NCI-H2171 treated with DMSO at 0.1 percent for 48 hours (cell line): ENCODE data around the gene PPP6C.
A peak's percentile ranks its signal among the peaks of the same experiment; 100 is the strongest.
"Not testable (repeated sequence)": the region's sequence is repeated elsewhere in the genome, so short reads cannot be mapped to it uniquely, and the experiment has no call there.

Source experiments
- DNase-seq: peaks from one replicate; lab custom pipeline; 2025; lab: John Stamatoyannopoulos, UW

Gene PPP6C

DNA sequence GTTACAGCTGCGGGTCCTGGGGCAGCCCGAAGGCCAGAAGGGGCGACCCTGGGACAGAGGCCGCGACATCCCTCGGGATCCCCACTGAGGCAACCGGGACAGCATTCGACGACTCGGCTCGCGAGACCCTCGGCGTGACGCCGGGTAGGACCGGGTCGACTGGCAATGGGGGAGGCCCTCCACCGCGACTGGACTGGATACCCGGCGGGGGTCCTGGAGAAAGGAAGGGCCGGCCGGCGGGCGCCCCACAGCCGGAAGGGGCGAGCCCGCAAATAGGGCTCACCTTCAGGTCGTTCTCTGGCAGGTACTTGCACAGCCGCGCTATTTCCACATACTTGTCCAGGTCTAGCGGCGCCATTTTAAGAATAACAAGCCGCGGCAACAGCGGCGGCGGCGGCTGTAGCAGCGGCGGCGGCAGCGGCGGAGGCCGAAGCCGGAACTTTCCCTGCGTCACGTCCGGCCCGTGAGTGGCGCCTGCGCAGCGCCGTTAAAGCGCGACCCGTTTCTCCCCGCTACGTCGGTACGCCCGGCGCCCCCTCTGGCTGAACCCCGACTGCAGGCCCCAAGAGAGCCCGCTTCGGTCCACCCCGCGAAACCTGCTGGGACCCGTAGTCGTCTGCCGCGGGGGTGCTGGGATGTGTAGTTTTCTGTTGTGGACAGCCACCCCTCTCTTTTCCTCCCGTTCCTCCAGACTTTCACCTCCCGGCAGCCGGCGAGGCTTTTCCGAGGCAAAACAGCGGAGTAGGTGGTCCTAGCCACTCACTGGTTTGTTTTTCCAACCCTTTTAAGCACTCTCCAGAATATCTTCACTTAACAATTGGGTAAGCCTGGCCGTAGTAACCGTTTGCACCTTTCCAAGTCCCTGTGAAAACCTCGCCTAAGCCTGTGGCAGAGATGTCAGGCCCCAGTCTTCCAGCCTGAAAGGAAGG, at the start of gene PPP6C:
TSS of gene PPP6C (minus strand) at position 443 of the 929 bp plus-strand sequence. CDS start at position 358, 85 bp downstream.
- DNase-seq: peak; percentile 97

DNA sequence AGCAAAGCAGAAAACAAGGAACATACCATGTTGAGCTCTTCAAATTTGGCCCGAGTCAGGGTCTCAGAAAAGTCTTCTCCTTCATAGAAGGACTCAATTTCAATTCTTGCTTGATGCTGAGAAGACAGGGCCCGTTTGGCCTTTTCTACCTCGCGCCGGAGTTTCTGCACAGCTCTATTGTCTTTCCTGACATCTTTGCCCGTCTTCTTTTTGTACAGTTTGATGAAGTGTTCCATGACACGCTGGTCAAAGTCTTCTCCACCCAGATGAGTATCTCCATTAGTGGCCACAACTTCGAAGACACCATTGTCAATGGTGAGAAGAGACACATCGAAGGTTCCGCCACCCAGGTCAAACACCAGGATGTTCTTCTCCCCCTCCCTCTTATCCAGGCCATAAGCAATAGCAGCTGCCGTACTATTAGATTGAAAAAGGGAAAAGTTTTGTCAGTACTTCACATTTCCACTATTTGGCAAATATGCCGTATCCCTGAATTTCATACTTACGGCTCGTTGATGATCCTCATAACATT, 49.4 kb upstream of the PPP6C start:
- DNase-seq: no peak

DNA sequence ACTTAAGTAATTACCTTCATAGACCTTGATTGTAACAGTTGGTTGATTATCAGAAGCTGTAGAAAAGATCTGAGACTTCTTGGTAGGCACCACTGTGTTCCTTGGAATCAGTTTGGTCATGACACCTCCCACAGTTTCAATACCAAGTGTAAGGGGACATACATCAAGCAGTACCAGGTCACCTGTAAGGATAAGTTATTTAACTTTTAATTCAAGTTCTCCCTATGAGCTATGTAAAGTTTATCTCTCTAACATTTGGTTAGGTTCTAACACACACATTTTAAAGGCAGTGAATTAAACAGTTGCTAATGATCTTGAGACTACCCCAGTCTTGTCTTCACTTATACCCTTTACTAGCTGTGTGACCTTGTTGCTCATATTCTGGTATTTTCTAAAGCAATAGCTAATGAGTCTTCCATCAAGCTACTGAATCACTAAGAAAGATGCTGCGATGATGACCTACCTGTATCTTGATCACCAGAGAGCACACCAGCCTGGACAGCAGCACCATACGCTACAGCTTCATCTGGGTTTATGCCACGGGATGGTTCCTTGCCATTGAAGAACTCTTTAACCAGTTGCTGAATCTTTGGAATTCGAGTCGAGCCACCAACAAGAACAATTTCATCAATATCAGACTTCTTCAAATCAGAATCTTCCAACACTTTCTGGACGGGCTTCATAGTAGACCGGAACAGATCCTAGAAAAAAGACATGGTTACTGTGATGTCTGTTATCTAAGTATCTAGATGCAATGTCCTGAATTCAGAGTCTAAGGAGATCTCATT, 48.7 kb upstream of the PPP6C start:
- DNase-seq: no peak

DNA sequence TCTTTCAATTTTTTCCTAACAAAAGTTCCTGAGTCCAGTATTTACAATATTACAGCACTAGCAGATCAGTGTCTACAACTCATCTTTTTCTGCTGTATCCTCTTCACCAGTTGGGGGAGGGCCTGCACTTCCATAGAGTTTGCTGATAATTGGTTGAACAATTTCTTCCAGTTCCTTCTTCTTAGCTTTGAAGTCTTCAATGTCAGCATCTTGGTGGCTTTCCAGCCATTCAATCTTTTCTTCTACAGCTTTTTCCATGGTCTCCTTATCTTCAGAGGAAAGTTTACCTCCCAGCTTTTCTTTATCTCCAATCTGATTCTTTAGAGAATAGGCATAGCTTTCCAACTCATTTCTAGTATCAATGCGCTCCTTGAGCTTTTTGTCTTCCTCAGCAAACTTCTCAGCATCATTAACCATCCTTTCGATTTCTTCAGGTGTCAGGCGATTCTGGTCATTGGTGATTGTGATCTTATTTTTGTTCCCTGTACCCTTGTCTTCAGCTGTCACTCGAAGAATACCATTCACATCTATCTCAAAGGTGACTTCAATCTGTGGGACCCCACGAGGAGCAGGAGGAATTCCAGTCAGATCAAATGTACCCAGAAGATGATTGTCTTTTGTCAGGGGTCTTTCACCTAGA, 47.0 kb upstream of the PPP6C start:
- not testable (repeated sequence) for DNase-seq

DNA sequence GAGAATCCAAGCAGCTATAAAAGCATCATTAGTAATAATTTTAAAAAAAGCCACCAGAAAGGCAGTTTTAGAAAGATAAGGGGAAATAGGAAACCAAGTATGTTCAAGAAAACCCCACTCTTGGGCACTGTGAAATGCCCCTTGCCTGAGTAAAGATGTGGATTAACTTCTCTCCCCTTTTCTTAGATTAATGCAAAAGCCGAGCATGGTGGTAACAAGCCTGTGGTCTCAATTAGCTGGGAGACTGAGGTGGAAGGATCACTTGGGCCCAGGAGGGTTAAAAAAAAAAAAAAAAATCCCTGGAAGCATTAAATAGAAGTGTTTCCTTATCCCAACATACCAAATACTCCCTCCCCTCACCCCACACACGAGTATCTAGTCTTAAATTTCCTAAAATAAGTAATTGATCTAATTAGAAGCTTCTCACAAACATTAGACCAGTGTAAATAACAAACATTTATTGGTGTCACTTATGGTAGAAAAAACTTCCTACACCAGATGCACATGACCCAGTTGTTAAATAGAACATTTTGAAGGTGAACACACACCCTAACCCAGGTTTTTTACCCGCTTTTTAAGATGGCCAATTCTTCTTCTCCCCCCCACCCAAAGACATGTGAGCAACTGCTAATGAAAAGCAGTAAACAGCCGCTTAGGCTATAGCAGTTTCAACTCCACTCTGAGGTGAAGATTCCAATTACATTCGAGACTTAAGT, 46.4 kb upstream of the PPP6C start:
- DNase-seq: no peak

DNA sequence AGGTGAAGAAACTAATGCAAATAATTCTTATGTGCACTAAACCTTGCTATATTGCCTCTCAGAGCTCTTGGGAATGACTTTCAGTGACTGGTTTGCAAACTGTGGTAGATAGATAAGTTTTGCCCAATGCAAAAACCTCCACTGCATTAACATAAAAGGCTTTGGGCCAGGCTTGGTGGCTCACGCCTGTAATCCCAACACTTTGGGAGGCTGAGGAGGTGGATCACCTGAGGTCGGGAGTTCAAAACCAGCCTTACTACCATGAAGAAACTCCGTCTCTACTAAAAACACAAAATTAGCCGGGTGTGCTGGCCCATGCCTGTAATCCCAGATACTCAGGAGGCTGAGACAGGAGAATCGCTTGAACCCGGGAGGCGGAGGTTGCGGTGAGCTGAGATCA, 44.5 kb upstream of the PPP6C start:
- DNase-seq: not testable (repeated sequence)

DNA sequence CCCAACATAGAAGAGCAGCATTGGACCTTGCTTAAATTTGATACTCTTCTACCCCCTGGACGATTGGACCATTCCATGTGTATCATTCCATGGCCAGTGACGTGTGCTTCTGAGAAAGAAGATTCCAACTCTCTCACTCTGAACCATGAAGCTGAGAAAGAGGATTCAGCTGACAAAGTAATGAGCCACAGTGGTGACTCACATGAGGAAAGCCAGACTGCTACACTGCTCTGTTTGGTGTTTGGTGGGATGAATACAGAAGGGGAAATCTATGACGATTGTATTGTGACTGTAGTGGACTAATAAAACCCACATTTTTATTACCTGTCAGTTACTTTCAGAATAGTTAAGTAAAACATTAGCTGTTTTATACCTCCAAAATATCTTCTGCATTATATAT, 44.1 kb upstream of the PPP6C start:
- no peak for DNase-seq

DNA sequence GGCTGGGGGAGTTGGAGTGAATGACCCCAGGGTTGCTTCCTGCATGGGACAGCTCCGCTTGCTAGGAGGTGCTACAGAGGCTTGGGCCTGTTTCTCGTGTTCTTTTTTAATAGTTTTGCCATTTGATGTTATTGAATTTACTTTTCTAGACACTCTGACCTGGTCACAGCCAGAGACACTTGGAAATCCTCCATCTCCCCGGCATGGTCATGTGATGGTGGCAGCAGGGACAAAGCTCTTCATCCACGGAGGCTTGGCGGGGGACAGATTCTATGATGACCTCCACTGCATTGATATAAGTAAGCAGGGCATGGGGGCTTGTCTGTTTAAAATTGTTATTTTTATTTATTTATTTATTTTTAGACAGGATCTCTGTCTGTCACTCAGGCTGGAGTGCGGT, 38.2 kb upstream of the PPP6C start:
- no peak for DNase-seq

DNA sequence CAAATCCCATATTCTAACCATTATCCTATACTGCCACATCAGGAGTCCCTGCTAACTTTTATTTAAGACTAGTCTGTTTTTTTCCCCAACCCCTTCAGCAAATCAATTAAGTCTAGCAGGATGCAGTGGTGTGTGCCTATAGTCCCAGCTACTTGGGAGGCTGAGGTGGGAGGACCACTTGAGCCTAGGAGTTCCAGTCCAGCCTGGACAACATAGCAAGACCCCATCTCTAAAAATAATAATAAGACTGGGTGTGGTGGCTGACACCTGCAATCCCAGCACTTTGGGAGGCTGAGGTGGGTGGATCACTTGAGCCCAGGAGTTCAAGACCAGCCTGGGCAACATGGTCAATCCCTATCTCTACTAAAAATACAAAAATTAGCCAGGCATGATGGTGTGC, 35.3 kb upstream of the PPP6C start:
- not testable (repeated sequence) for DNase-seq

DNA sequence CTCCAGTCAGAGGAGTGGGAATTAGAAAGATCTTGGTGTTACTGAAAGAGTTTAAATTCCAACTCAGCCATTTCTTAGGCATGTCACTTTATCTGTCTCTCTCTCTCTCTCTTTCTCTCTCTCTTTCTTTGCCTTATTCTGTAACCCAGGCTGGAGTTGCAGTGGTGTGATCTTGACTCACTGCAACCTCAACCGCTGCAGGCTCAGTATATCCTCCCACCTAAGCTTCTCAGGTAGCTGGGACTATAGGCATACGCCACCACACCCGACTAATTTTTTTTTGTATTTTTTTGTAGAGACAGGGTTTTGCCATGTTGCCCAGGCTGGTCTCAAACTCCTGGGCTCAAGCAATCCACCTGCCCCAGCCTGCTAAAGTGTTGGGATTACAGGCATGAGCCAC, 29.0 kb upstream of the PPP6C start:
- no peak for DNase-seq

DNA sequence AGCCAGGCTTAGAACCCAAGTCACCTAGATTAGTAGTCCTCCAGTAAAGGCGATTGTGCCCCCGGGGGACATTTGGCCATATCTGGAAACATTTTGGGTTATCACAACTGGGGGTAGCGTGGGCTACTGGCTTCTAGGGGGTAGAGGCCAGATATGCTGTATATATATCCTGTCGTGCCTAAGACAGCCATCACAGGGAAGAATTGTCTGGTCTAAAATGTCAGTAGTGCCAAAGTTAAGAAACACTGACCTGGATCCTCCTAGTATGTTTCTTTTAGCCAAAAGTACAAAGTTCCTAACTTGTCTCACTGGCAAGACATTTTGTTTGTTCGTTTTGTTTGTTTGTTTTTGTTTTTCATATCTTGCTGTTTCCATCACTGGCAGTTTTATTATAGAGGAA, 24.6 kb upstream of the PPP6C start:
- DNase-seq: no peak

DNA sequence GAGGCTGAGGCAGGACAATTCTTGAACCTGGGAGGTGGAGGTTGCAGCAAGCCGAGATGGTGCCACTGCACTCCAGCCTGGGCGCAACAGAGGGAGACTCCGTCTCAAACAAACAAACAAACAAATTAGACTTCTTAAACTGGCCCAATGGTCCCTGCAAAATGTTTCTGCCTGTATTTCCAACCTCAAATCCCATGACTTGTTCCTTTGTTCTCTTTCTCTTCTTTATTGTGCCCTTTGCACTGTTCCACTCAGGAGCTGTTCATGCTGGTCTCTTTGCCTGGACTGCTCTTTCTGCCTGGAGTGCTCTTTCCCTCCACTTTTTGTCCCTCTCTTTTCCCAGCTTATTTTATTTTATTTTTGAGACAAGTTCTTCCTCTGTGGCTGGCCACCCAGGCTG, 14.9 kb upstream of the PPP6C start:
- no peak for DNase-seq

DNA sequence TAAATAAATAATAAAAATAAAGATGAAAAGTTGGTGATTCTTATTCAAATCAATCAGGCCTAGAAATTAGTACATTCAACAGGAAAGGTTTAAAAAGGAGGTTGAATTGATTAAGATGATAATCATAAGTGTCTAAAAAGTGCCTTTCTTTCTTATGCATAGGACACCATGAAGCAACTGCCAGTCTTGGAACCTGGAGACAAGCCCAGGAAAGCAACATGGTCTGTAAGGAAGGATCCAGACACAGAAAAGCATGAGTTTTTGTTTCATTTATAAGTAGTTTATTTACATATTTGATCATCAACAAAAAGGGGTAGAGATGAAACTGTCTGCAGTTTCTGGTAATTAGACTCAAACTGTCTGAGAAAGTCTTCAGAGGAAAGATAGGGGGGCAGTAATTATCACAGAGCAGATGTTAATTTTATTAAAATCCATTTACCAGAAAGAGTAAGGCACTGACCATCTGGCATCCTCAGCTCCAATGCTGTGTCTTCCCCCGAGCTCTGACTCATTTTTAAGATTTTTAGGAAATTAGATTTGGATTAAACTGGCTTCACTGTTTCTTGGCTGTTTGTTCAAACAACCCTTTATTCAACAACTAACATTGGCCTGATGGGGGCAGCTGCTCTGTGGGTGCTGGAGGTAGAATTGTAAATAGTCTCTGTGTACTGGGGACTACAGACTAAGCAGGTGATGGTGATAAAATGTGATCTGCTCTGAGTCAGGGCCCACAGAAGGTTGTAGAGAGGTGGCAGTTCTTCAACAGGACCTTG, 13.4 kb upstream of the PPP6C start:
- peak; percentile 73 for DNase-seq

DNA sequence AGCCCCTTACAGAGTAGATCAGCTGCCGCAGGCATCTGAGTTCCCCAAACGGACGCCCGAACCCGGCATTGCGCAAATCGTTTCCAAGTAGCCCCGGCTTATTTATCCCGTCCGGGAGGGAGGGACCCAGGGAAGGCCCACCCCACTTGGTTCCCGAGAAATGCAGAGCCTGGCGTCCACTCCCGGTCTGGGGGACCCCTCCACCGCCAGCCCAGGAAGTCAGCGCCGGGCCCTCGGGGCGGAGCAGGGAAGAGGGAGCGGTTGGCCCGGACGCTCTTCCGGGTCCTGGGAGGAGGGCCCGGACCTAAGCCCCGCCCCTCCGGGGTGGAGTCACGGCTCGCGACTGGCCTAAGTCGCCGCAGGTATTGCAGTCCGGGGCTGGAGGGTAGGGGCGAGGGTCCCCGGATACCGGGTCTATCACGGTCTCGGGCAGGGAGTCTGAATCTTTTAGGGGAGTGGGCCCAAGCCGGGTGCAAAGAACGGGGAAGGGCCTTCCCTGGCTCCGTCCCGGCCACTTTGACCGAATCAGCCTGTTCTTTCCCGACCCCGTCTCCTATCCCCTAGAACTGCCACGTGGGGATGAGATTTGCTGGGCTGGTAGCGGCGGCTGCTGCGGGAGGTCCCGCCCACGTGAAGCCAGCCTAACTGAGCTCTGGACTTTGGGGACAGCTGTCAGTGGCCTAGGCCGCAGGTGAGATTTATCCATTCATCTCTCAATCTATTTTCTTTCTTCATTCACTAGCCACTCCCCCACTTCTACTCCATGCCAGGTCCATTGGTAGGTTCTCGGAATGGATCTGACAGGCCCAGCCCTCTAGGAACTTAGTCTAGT, 10.8 kb upstream of the PPP6C start, which contains the start of gene RABEPK:
TSS of gene RABEPK (plus strand) at position 327 of the 832 bp plus-strand sequence. CDS start 2,472 bp downstream, outside the sequence.
- peak; percentile 91 for DNase-seq

DNA sequence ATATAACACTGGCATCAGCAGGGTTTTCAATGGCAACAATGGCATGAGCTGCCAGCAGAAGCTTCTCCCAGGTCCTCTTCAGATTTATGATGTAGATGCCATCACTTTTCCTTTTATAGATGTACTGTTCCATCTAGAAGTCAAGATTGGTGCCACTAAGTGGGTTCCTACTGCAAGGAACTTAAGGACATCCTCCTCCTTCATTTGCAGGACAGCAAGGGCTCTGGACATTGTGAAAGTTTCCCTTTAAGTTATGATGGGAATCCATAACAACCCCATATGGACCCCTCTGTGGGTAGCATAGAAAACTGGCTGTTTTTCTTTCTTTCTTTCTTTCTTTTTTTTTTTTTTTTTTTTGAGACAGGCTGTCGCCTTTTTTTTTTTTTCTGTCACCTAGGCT, 6.0 kb upstream of the PPP6C start:
- DNase-seq: not testable (repeated sequence)

DNA sequence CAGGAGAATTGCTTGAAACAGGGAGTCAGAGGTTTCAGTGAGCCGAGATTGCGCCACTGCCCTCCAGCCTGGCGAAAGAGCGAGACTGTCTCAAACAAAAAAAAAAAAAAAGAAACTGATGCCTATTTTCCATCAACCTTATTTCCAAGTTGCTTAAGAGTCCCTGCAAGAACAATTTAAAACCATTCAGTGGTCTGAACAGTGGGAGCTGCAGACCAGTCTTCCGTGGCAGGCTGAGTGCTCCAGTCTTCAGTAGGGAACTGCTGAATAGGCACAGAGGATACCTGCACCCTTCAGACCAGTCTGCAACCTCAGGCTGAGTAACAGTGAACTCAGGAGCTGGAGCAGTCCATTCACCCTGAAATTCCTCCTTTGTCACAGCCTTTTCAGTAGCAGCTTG, 4.9 kb upstream of the PPP6C start:
- DNase-seq: not testable (repeated sequence)

DNA sequence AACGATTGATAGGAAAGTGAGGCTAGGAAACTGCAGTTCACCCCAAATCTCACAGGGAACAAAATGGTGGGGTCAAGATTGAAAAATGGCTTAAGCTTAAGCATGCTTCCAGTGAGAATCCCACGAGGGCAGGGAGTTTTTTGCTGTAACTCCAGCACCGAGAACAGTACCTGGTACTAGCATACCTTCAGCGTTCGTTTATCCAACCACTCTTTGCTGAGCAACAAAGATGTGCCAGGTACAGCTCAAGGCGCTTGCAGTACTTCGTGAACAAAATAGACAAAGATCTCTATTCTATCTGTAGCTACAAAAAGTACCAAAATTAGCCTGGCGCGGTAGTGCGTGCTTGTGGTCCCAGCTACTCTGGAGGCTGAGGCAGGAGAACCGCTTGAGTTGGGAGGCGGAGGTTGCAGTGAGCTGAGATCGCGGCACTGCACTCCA, 778 bp upstream of the PPP6C start:
- DNase-seq: no peak

DNA sequence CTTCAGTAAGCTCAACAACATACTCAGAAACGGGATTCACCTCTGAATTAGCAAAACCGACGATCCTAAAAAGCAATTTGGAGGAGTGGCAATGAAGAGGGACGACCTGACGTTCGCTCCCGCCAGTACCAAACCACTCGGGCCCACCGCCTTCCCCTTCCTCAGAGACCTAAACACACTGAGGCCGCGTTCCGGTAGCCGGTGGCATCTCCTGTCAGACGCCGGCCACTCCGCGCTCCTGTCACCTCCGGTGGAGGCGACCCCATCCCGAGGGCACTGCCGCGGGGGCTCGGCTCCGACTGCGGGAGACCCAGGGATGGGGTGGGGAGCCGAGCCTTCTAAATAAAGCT, 617 bp downstream of the PPP6C start:
- no peak for DNase-seq

DNA sequence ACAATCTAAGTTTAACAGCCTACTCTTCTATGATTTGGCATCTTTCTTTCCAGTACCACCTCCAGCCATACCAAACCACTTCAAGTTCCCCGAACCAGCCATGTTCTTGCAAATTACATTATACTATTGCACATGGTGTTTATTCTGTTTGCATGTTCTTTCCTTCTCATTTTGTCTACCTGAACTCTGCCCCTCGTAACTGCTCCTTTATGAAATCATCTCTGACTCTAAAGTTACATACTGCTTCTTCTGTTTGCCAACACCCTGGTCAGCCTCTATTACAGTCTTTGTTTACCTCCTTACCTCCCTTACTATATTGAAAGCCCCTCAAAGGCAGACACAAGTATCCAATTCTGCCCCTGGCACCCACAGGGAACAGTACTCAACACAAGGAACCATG, 6.0 kb downstream of the PPP6C start:
- DNase-seq: no peak

DNA sequence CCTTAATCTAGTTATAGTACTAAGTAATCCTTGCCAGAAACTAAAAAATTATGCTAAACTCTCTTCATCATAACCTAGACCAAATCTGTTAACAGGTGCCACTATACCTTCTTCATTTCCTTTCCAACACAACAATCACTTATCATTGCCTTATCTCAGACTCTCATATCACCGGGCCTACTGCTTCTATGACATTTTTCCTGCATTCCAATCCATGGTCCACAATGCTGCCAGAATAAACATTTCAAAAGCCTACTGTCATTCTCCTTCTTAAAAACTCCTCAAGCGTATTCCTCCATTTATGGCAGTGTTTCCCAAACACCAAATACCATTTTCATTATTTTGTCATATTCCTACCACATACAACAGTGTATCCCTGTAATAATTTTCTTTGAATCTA, 6.5 kb downstream of the PPP6C start:
- no peak for DNase-seq
